Esophagus squamous epithelium (tissue), 4 donors: ENCODE data around the gene ZNFX1.

Experiments
- CTCF ChIP-seq, 6 experiments: fragments of 450-650 bp in 4 of 6; fragments of 200-600 bp in 2 of 6; sonication (generic) in 2 of 6; IDR thresholded peaks; one replicate each; pipeline ENCODE4 v1.5.1; 2016 to 2019; ENCODE audit warnings: antibody characterized with exemption in 6 of 6, mild to moderate bottlenecking in 4 of 6, moderate library complexity in 4 of 6
- POLR2A ChIP-seq, 4 donors: fragments of 450-650 bp; IDR thresholded peaks; one replicate each; pipeline ENCODE4 v1.6.1; 2017; ENCODE audit warnings: antibody characterized with exemption in 4 of 4, mild to moderate bottlenecking in 4 of 4, moderate library complexity in 3 of 4

DNA sequence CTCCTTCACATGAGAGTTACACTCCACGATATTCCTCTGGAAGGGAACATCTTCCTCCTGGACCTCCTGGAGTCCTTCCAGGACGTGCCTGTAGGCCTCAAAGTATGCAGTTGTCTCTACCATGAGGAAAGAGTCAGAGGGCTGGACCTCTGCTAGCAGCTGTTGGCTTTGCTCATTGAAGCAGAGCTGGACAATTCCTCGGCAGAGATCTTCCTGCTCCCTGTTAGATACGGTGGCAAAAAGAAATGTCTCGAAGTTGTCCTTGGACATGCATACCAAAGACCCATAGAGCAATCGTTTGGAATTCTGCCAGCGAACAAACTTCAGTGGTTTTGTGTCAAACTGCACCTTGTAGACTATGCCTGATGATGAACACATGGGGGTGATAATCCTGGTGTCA is 7.7 kb downstream of the ZNFX1 start:
- TF ChIP-seq CTCF (IDR thresholded peaks at IDR 0.05): no peak
- TF ChIP-seq POLR2A (IDR thresholded peaks at IDR 0.05): no peak
